Fibroblast of lung (primary cell): Measurements from ENCODE around the gene PAX2. TPM values are rescaled to one million over a fixed set of nuclear protein-coding genes. Genes with fewer than 3 reads are reported as not detected.

Experiments
- DNase-seq, 2 donors: peaks; one replicate each; pipeline versions ENCODE4 v3.0.0 to v3.0.0-alpha.2; 2010; ENCODE audit warnings: low read depth in 2 of 2
- H2AFZ ChIP-seq: 2 replicates; pipeline ENCODE4 v1.5.1; 2012; ENCODE audit warnings: low read length, control low read depth, inconsistent platforms
- H3K27ac ChIP-seq: 2 replicates; pipeline ENCODE4 v1.5.1; 2011; ENCODE audit warnings: low read length, control low read depth; ENCODE audit not compliant: insufficient read depth
- H3K27me3 ChIP-seq: 2 replicates; pipeline ENCODE4 v1.5.1; 2011; ENCODE audit warnings: mild to moderate bottlenecking, low read length; ENCODE audit not compliant: control insufficient read depth, insufficient read depth
- H3K36me3 ChIP-seq: 2 replicates; pipeline ENCODE4 v1.5.1; 2011; ENCODE audit warnings: low read length; ENCODE audit not compliant: control insufficient read depth, insufficient read depth
- H3K4me1 ChIP-seq: 2 replicates; pipeline ENCODE4 v1.5.1; 2011; ENCODE audit warnings: low read length; ENCODE audit not compliant: control insufficient read depth, insufficient read depth; ENCODE audit errors: extremely low read depth
- H3K4me2 ChIP-seq: 2 replicates; pipeline ENCODE4 v1.5.1; 2011; ENCODE audit warnings: low read length, control low read depth; ENCODE audit not compliant: insufficient read depth; ENCODE audit errors: extremely low read depth
- H3K4me3 ChIP-seq, 4 experiments: fragments of 200-600 bp in 1 of 4; sonication (generic) in 1 of 4; replicated peaks in 1 of 4; 2 replicates each; pipeline ENCODE4 v1.5.1; 2011 to 2016; ENCODE audit warnings: low read length in 4 of 4, low read depth in 3 of 4, mild to moderate bottlenecking in 3 of 4, control low read depth in 2 of 4, inconsistent platforms in 1 of 4, mixed read lengths in 1 of 4; ENCODE audit not compliant: insufficient read depth in 1 of 4; ENCODE audit errors: control extremely low read depth in 1 of 4
- H3K79me2 ChIP-seq: 2 replicates; pipeline ENCODE4 v1.5.1; 2012; ENCODE audit warnings: mild to moderate bottlenecking, low read length, inconsistent platforms; ENCODE audit not compliant: control insufficient read depth, insufficient read depth
- H3K9ac ChIP-seq: 2 replicates; pipeline ENCODE4 v1.5.1; 2011; ENCODE audit warnings: mild to moderate bottlenecking, low read length, control low read depth; ENCODE audit not compliant: insufficient read depth
- H3K9me3 ChIP-seq: 2 replicates; pipeline ENCODE4 v1.5.1; 2012; ENCODE audit warnings: low read depth, low read length; ENCODE audit not compliant: control insufficient read depth, insufficient read depth
- H4K20me1 ChIP-seq: 2 replicates; pipeline ENCODE4 v1.5.1; 2011; ENCODE audit warnings: low read length; ENCODE audit not compliant: control insufficient read depth, insufficient read depth; ENCODE audit errors: extremely low read depth
- CTCF ChIP-seq, 2 donors: IDR thresholded peaks in 1 of 2; conservative IDR thresholded peaks in 1 of 2; 1 replicate in 1 of 2; 2 replicates in 1 of 2; pipeline ENCODE4 v1.5.1; 2011 to 2012; ENCODE audit warnings: low read length in 2 of 2, control low read depth in 1 of 2, inconsistent platforms in 1 of 2, low read depth in 1 of 2, mild to moderate bottlenecking in 1 of 2
- EZH2 ChIP-seq: IDR thresholded peaks from 2 replicates; pipeline ENCODE4 v1.5.1; 2012; ENCODE audit warnings: low read length, control low read depth, mild to moderate bottlenecking; ENCODE audit errors: missing control alignments
- polyA plus RNA-seq, 2 donors: library from polyadenylated mRNA; depleted of rRNA in 1 of 2; stranded (reverse) in 1 of 2; unstranded in 1 of 2; fragments of >200 nt; gene quantifications; 2 replicates each; pipeline ENCODE4 v1.2.1, GENCODE V29; 2011 to 2012; ENCODE audit warnings: missing spikeins in 1 of 2
- total RNA-seq: library from RNA; depleted of rRNA; stranded (reverse); fragments of >200 nt; gene quantifications from 2 replicates; pipeline ENCODE4 v1.2.1, GENCODE V29; 2014

Gene PAX2
- total and polyA plus RNA-seq, 2 donors (not counting 1 experiment from before 2014, with no cell fraction given) = not detected

- Histone ChIP-seq H3K79me2 (no peaks in the 10 kb centered on the region), H3K9ac (no peak overlapping the region), H3K27me3 (peaks cover 17% of the 10 kb centered on the region), H3K4me3 (no peak overlapping the region), H3K4me1 (no peaks in the 10 kb centered on the region), H2AFZ (no peak overlapping the region), H3K36me3 (no peaks in the 10 kb centered on the region), H3K27ac (no peak overlapping the region), H3K4me2 (no peak overlapping the region), H4K20me1 (no peaks in the 10 kb centered on the region), H3K9me3 (no peaks in the 10 kb centered on the region)
- no peak for DNase-seq
- no peak for TF ChIP-seq CTCF (conservative IDR thresholded peaks at IDR 0.05 in 1 of 2, IDR thresholded peaks at IDR 0.05 in 1 of 2; ENCODE audit: low read depth in 1 of 2, low read length in 2 of 2)
- no peak for TF ChIP-seq EZH2
Observed at GRCh38 chr10:100774876-100775275, 29.5 kb downstream of the PAX2 start.

- no peak for DNase-seq
- H3K4me2 ChIP-seq = no peak overlapping the region
- H3K27me3 ChIP-seq = peaks cover 17% of the 10 kb centered on the region
Observed at GRCh38 chr10:100775386-100775785, 30.0 kb downstream of the PAX2 start.

GRCh38 chr10:100775871-100776270 lies 30.5 kb downstream of the PAX2 start:
- Histone ChIP-seq H3K27me3 (peaks cover 16% of the 10 kb centered on the region), H3K4me2 (no peak overlapping the region), H3K9ac (no peak overlapping the region), H4K20me1 (no peaks in the 10 kb centered on the region), H3K4me3 (no peak overlapping the region), H2AFZ (no peak overlapping the region), H3K36me3 (no peaks in the 10 kb centered on the region), H3K4me1 (no peaks in the 10 kb centered on the region), H3K27ac (no peak overlapping the region), H3K9me3 (no peaks in the 10 kb centered on the region), H3K79me2 (no peaks in the 10 kb centered on the region)
- TF ChIP-seq CTCF (conservative IDR thresholded peaks at IDR 0.05 in 1 of 2, IDR thresholded peaks at IDR 0.05 in 1 of 2; ENCODE audit: low read depth in 1 of 2, low read length in 2 of 2) (no peak), EZH2 (no peak)
- no peak for DNase-seq

More at GRCh38 chr10:100775386-100775785, 30.0 kb downstream of the PAX2 start:
- H3K36me3 ChIP-seq = no peaks in the 10 kb centered on the region
- no peak overlapping the region for H2AFZ ChIP-seq
- H3K9ac ChIP-seq = no peak overlapping the region
- no peak overlapping the region for H3K27ac ChIP-seq
- no peaks in the 10 kb centered on the region for H3K79me2 ChIP-seq
- TF ChIP-seq EZH2 = no peak
- no peak for TF ChIP-seq CTCF (conservative IDR thresholded peaks at IDR 0.05 in 1 of 2, IDR thresholded peaks at IDR 0.05 in 1 of 2; ENCODE audit: low read depth in 1 of 2, low read length in 2 of 2)
- no peaks in the 10 kb centered on the region for H4K20me1 ChIP-seq
- H3K4me3 ChIP-seq = no peak overlapping the region
- no peaks in the 10 kb centered on the region for H3K4me1 ChIP-seq
- no peaks in the 10 kb centered on the region for H3K9me3 ChIP-seq
